Kidney (tissue), 14 donors: ENCODE measurements around the gene KLHL21. TPM values are rescaled to one million over a fixed set of nuclear protein-coding genes. Genes with fewer than 3 reads are reported as not detected.
A peak's percentile ranks its signal among the peaks of the same experiment; 100 is the strongest.

ENCODE experiments used
- DNase-seq, 5 donors: peaks; one replicate each; pipeline ENCODE4 v3.0.0-alpha.2; 2013 to 2020
- FAIRE-seq: peaks from 2 replicates; lab custom pipeline; 2012; peaks lifted over from hg19 to GRCh38; lab: Jason Lieb, UNC
- H3K27ac ChIP-seq, 2 donors: one replicate each; pipeline ENCODE4 v1.7.0; 2013; ENCODE audit warnings: low read depth in 2 of 2, low read length in 2 of 2, inconsistent platforms in 1 of 2
- H3K27me3 ChIP-seq: one replicate; pipeline ENCODE4 v1.7.1; 2013; ENCODE audit warnings: low read length, inconsistent platforms; ENCODE audit not compliant: control insufficient read depth, insufficient read depth
- H3K36me3 ChIP-seq, 3 donors: one replicate each; pipeline versions ENCODE4 v1.7.0 to v1.7.1; 2013; ENCODE audit warnings: low read length in 3 of 3, control low read depth in 1 of 3, inconsistent platforms in 1 of 3; ENCODE audit not compliant: insufficient read depth in 3 of 3, control insufficient read depth in 2 of 3
- H3K4me1 ChIP-seq, 3 donors: one replicate each; pipeline versions ENCODE4 v1.7.0 to v1.7.1; 2013; ENCODE audit warnings: low read length in 3 of 3, inconsistent platforms in 1 of 3, low read depth in 1 of 3; ENCODE audit not compliant: control insufficient read depth in 2 of 3, insufficient read depth in 2 of 3
- H3K4me3 ChIP-seq, 3 donors: one replicate each; pipeline versions ENCODE4 v1.7.0 to v1.8.1; 2013; ENCODE audit warnings: low read length in 3 of 3, control low read depth in 1 of 3, inconsistent platforms in 1 of 3
- H3K9ac ChIP-seq, 3 donors: one replicate each; pipeline versions ENCODE4 v1.7.0 to v1.7.1; 2013; ENCODE audit warnings: low read length in 3 of 3, control low read depth in 1 of 3, inconsistent platforms in 1 of 3
- H3K9me3 ChIP-seq, 3 donors: one replicate each; pipeline versions ENCODE4 v1.7.0 to v1.7.1; 2013; ENCODE audit warnings: low read length in 3 of 3, control low read depth in 1 of 3, inconsistent platforms in 1 of 3; ENCODE audit not compliant: control insufficient read depth in 2 of 3, insufficient read depth in 1 of 3
- CTCF ChIP-seq: IDR thresholded peaks from 3 replicates; pipeline ENCODE4 v1.5.1; 2012; ENCODE audit warnings: mild to moderate bottlenecking, moderate library complexity, borderline replicate concordance; ENCODE audit not compliant: insufficient read depth; ENCODE audit errors: extremely low read depth
- intact Hi-C: fragments of 100-400 bp; cut with DNase I; formaldehyde crosslinking; loops from one replicate; pipeline ENCODE4 v1.11.1; 2022
- polyA plus RNA-seq: library from polyadenylated mRNA; stranded (reverse); fragments of 350-450 nt; fragmentation: Illumina TruSeq; extraction: RNeasy Lipid Tissue Mini Kit (QIAGEN cat#74804); gene quantifications from one replicate; pipeline ENCODE4 v1.2.3, GENCODE V29; 2014; ENCODE audit warnings: low read depth, low replicate concordance; ENCODE audit not compliant: insufficient read depth
- total RNA-seq: library from RNA; stranded (reverse); fragmentation: NEBNext Ultra II Directional; extraction: Animal tissue kit (Norgen Biotek cat#: 25700); gene quantifications from one replicate; pipeline ENCODE4 v1.2.1, GENCODE V29; 2021
- donor health status: control.
- donor health status: control.
- donor health status: control.
- donor health status: control.
- donor health status: control.
- donor health status: DM: yes; HTN: yes; CAD: no.
- donor health status: Normal renal cell carcinoma (clear cell type).

Gene KLHL21
- total and polyA plus RNA-seq, 2 donors from 2014 or later: 13.9 to 25.0 TPM

- peak overlapping the region in 2 of 3 donors; percentile 48 to 87 for H3K9ac ChIP-seq
- peak overlapping the region; percentile 62 to 85 (median 69) for H3K4me3 ChIP-seq
- H3K27ac ChIP-seq: peak overlapping the region; percentile 82 to 88
- H3K27me3 ChIP-seq: no peaks in the 10 kb centered on the region
- no peak for TF ChIP-seq CTCF
- FAIRE-seq (no peak), DNase-seq (peak in 2 of 5 donors; percentile 9 to 66)
- peaks cover 0 to 28% (median 19%) of the 10 kb centered on the region in 3 donors for H3K4me1 ChIP-seq
- intact Hi-C loops: no loop called here
- no peaks in the 10 kb centered on the region for H3K9me3 ChIP-seq
- H3K36me3 ChIP-seq: no peaks in the 10 kb centered on the region
These were observed 23.9 kb downstream of the KLHL21 start for GRCh38 chr1:6578624-6579373.

GRCh38 chr1:6577831-6578525 is 24.7 kb downstream of the KLHL21 start:
- Histone ChIP-seq H3K4me1 (peaks cover 0 to 28% (median 19%) of the 10 kb centered on the region in 3 donors), H3K4me3 (no peak overlapping the region), H3K27me3 (no peaks in the 10 kb centered on the region), H3K9me3 (no peaks in the 10 kb centered on the region), H3K36me3 (no peaks in the 10 kb centered on the region), H3K9ac (no peak overlapping the region), H3K27ac (no peak overlapping the region)
- TF ChIP-seq CTCF: no peak
- DNase-seq (no peak), FAIRE-seq (no peak)
- intact Hi-C loops: no loop called here

- no peaks in the 10 kb centered on the region for H3K27me3 ChIP-seq
- no peak overlapping the region for H3K27ac ChIP-seq
- H3K9me3 ChIP-seq: peaks cover 0 to 2% (median 0%) of the 10 kb centered on the region in 3 donors
- no peak overlapping the region for H3K9ac ChIP-seq
- DNase-seq (no peak), FAIRE-seq (no peak)
- no peak for TF ChIP-seq CTCF
- H3K4me3 ChIP-seq: no peak overlapping the region
- H3K36me3 ChIP-seq: no peaks in the 10 kb centered on the region
- intact Hi-C loops: no loop called here
- H3K4me1 ChIP-seq: peaks cover 0 to 7% (median 6%) of the 10 kb centered on the region in 3 donors
These were observed 27.9 kb downstream of the KLHL21 start for GRCh38 chr1:6574818-6575217.
